ENCODE measurements around the gene OR2F1.

Gene OR2F1

GRCh38 chr7:143987513-143987912, 32.9 kb downstream of the OR2F1 start:
- TF ChIP-seq, protein P1, sequence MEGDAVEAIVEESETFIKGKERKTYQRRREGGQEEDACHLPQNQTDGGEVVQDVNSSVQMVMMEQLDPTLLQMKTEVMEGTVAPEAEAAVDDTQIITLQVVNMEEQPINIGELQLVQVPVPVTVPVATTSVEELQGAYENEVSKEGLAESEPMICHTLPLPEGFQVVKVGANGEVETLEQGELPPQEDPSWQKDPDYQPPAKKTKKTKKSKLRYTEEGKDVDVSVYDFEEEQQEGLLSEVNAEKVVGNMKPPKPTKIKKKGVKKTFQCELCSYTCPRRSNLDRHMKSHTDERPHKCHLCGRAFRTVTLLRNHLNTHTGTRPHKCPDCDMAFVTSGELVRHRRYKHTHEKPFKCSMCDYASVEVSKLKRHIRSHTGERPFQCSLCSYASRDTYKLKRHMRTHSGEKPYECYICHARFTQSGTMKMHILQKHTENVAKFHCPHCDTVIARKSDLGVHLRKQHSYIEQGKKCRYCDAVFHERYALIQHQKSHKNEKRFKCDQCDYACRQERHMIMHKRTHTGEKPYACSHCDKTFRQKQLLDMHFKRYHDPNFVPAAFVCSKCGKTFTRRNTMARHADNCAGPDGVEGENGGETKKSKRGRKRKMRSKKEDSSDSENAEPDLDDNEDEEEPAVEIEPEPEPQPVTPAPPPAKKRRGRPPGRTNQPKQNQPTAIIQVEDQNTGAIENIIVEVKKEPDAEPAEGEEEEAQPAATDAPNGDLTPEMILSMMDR (IDR thresholded peaks at IDR 0.05), result no peak
- Histone ChIP-seq H3K4me1 (no peaks in the 10 kb centered on the region), H2AFZ (no peak overlapping the region), H3K9me3 (ENCODE audit: control insufficient read depth, low read length) (no peaks in the 10 kb centered on the region), H3K4me3 (ENCODE audit: low read depth, low read length) (no peak overlapping the region), H3K9ac (no peak overlapping the region), H3K36me3 (ENCODE audit: control insufficient read depth, insufficient read depth, low read length) (no peaks in the 10 kb centered on the region), H3K4me2 (ENCODE audit: low read length) (no peak overlapping the region), H3K79me2 (no peaks in the 10 kb centered on the region), H3K27me3 (ENCODE audit: control insufficient read depth, insufficient read depth, low read length) (no peaks in the 10 kb centered on the region), H3K27ac (no peak overlapping the region)

DNA sequence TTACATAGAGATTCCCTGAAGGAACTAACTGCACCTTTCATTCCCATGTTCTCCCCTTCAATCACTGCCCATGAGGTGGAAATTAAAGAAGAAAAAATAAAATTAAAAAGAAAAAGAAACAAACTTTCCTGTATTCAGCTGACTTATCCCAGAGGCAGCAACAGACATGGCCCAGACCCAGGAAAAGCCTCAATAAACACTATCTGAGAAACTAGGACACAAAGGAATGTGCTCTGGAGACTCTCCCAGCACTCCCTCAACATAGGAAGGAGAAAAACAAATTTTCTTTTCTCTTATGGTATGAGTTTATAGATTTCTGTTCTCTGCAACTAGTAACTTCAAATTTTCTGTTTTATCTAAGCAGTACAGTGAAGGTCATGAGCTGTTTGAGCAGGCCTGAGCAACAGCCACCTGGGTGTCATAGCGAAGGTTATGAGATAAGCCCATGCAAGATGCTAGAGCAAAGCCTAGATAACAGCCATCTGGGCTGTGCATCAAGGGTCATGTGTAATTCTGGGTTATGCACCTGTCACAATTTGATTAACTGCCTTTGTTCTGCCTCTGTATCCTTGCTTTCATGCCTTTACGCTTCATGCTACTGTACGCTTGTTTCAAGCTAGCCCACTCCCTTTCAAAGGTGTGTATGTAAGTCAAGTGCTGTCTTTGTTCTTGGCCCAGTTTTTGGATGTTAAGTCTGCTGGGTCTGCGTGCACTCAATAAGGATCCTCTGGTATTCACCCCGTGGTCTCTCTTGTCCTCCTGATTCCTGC, 34.5 kb downstream of the OR2F1 start:
- TF ChIP-seq, protein P1 (IDR thresholded peaks at IDR 0.05), result no peak
- Histone ChIP-seq H3K27ac (no peak overlapping the region), H3K4me3 (ENCODE audit: low read depth, low read length) (no peak overlapping the region), H3K36me3 (ENCODE audit: control insufficient read depth, insufficient read depth, low read length) (no peaks in the 10 kb centered on the region), H3K9me3 (ENCODE audit: control insufficient read depth, low read length) (no peaks in the 10 kb centered on the region), H2AFZ (no peak overlapping the region), H3K27me3 (ENCODE audit: control insufficient read depth, insufficient read depth, low read length) (no peaks in the 10 kb centered on the region), H3K4me2 (ENCODE audit: low read length) (no peak overlapping the region), H3K9ac (no peak overlapping the region), H3K4me1 (no peaks in the 10 kb centered on the region), H3K79me2 (no peaks in the 10 kb centered on the region)

DNA sequence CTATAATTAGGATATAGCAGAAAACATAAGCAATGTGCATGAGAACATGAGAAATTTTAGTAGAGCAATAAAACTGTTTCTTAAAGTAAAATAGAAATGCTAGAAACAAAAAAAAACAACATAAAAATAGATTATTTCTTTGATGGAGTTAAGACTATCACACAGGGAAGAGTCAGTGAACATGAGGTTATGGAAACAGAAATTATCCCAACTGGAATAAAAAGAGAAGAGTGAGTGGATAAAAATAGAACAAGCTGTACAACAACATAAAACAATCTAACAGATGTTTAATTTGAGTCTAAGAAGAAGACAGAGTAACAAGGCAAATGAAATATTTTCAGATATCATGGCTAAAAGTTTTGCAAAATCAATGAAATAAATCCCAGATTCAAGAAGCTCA, 38.0 kb downstream of the OR2F1 start:
- Histone ChIP-seq H3K36me3 (ENCODE audit: control insufficient read depth, insufficient read depth, low read length) (no peaks in the 10 kb centered on the region), H3K4me2 (ENCODE audit: low read length) (no peak overlapping the region), H3K4me3 (ENCODE audit: low read depth, low read length) (no peak overlapping the region), H3K79me2 (no peaks in the 10 kb centered on the region), H3K27me3 (ENCODE audit: control insufficient read depth, insufficient read depth, low read length) (no peaks in the 10 kb centered on the region), H3K4me1 (no peaks in the 10 kb centered on the region), H3K9me3 (ENCODE audit: control insufficient read depth, low read length) (no peaks in the 10 kb centered on the region), H2AFZ (no peak overlapping the region), H3K9ac (no peak overlapping the region), H3K27ac (no peak overlapping the region)
- TF ChIP-seq, protein P1 (IDR thresholded peaks at IDR 0.05), result no peak

DNA sequence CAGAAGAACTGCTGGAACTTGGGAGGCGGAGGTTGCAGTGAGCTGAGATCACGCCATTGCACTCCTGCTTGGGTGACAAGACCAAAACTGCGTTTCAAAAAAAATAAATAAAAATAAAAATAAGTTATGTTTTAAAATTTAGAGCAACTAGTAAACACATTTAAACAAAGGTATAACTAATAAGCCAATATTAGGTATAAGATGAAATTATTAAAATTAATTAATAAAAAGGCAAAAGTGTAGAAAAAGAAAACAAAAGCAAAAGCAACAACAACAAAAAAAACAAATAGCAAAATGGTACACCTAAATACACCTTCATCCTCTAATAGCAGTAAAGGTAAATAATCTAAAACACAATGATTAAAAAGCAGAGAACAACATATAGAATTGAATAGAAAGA, 39.3 kb downstream of the OR2F1 start:
- Histone ChIP-seq H3K79me2 (no peaks in the 10 kb centered on the region), H3K9ac (no peak overlapping the region), H3K9me3 (ENCODE audit: control insufficient read depth, low read length) (no peaks in the 10 kb centered on the region), H3K27ac (no peak overlapping the region), H2AFZ (no peak overlapping the region), H3K4me3 (ENCODE audit: low read depth, low read length) (no peak overlapping the region), H3K4me2 (ENCODE audit: low read length) (no peak overlapping the region), H3K27me3 (ENCODE audit: control insufficient read depth, insufficient read depth, low read length) (no peaks in the 10 kb centered on the region), H3K36me3 (ENCODE audit: control insufficient read depth, insufficient read depth, low read length) (no peaks in the 10 kb centered on the region), H3K4me1 (no peaks in the 10 kb centered on the region)
- TF ChIP-seq, protein P1 (IDR thresholded peaks at IDR 0.05), result no peak

DNA sequence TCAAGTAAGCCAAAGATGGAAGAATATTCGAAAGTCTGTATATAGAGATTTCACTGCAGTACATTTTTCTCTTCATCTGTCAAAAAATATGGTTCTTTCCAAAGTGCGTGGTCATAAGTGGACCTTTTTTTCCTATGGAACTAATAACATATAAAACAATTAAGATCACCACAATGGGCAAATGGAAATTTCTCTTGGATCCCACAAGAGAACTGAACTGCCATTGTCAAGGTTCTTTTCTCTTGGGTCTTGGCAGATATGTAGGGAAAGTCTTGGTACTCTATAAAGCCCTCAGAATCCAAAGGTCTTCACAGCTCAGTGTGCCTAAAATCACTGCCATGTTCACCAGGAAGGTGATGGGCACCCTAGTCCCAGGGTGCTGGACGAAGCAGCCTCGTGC, 45.4 kb downstream of the OR2F1 start, which contains the start of gene OR6B1:
Gene OR6B1 (plus strand): TSS at position 301 of the 400 bp plus-strand sequence. CDS start 3,677 bp downstream, outside the sequence.
- no peaks in the 10 kb centered on the region for H3K4me1 ChIP-seq
- no peaks in the 10 kb centered on the region for H3K27me3 ChIP-seq (ENCODE audit: control insufficient read depth, insufficient read depth, low read length)
- no peak within 1 kb of the TSS for H3K27ac ChIP-seq
- no peak within 1 kb of the TSS for H3K4me2 ChIP-seq (ENCODE audit: low read length)
- TF ChIP-seq, protein P1 (IDR thresholded peaks at IDR 0.05), result no peak
- H2AFZ ChIP-seq, result no peak within 1 kb of the TSS
- no peak within 1 kb of the TSS for H3K4me3 ChIP-seq (ENCODE audit: low read depth, low read length)
- H3K36me3 ChIP-seq (ENCODE audit: control insufficient read depth, insufficient read depth, low read length), result no peaks in the 10 kb centered on the region
- H3K9ac ChIP-seq, result no peak within 1 kb of the TSS
- H3K9me3 ChIP-seq (ENCODE audit: control insufficient read depth, low read length), result no peaks in the 10 kb centered on the region
- no peaks in the 10 kb centered on the region for H3K79me2 ChIP-seq

All from parathyroid adenoma (tissue), 2 donors.